GM19463 (cell line): ENCODE results near the gene TCEANC.

Experiments used
- ATAC-seq: cut with Tn5 transposase; IDR thresholded peaks from one replicate; pipeline ENCODE4 v1.9.1; 2021; ENCODE audit warnings: mild to moderate bottlenecking, moderate library complexity; ENCODE audit not compliant: unreplicated experiment

Gene TCEANC

GRCh38 chrX:13691841-13692371 lies 39.0 kb downstream of the TCEANC start:
- no peak for ATAC-seq

DNA sequence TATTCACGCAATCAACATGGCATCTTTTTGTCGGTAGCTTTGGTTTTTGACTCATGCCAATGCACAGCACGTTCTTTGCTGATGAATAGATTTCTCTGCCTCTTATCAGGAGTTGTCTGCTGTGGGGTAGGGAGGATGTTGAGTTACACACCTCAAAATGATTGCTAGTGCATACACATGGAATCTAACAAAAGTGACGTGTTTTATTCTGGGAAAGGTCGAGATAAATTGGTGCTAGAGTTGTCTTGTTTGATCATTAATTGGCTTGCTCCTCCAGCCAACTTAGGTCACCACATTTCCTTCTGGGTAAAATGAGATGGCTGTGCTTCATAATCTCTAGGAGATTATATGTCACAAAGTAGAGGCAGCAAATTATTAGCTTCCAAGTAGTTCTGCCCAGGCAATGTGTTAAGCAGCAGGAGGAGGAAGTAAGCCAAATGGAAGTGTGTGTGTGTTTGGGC lies 39.9 kb downstream of the TCEANC start:
- ATAC-seq: no peak

- ATAC-seq: no peak
Observed at GRCh38 chrX:13693341-13693961, 40.5 kb downstream of the TCEANC start.

- ATAC-seq: no peak
Observed at GRCh38 chrX:13694359-13694758, 41.4 kb downstream of the TCEANC start.

GRCh38 chrX:13694983-13695382 lies 42.0 kb downstream of the TCEANC start:
- no peak for ATAC-seq

DNA sequence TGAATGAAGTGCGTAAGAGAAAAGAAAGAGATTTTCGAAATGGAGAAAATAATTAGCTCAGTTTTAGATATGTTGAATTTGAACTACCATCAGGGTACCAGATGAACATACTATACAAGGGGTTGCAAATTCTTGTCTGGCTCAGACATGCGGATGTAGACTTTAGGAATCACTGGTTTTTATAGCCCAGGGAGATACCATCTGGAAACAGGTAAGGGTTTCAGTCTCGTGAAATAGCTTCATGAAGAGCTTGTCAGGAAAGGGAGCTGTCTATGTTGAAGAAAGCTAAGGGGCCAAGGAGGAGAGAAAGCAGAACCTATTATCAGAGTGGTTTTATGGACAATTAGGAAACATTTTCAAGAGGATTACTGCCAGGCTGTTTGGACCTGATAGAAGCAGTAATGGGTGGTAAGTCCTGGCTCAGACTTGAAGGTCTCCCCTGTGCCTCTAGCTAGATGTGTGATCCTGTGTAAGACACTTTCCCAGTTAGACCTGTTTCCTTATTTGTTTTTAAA lies 42.7 kb downstream of the TCEANC start:
- ATAC-seq: no peak

DNA sequence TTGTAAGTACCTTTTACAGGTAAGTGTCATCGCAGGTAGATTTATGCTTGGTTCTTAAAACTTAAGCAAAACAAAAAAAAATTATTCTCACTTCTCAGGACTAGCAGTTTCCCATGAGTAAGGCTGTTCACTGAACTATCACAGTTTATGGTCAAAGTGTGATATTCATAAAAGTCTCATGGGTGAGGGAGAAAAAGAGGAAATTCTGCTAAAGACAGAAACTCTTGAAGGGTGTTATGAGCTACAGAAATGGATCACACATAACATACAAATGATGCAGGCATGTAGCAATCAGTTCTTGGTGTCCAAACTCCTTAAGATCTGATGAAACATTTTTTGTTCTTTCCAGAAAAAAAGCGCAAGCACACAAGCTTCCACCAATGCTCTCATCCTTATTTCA lies 44.5 kb downstream of the TCEANC start:
- ATAC-seq: peak; percentile 55

- ATAC-seq: no peak
Observed at GRCh38 chrX:13697976-13698375, 45.0 kb downstream of the TCEANC start.

- ATAC-seq: no peak
Observed at GRCh38 chrX:13698432-13698831, 45.5 kb downstream of the TCEANC start.

- no peak for ATAC-seq
Observed at GRCh38 chrX:13699183-13699826, 46.4 kb downstream of the TCEANC start.

DNA sequence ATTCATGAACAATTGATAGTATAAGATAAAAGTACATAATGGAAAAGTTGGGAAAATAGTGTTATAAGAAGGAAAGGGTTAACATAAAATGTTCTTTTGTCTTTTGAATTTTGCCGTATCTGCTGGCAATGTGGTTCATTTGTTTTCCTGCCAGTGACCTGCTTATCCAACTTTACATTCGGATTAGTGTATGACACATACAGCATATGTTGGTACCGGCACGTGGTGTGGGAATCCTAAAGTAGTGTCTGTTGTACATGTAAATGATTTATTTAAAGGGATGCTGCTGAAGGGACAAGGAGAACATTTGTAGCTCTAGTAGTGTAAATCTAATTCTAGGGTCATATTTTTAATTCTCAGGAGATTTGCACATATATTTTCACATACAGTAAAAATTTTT lies 47.4 kb downstream of the TCEANC start:
- ATAC-seq: no peak

- no peak for ATAC-seq
Observed at GRCh38 chrX:13702111-13702789, 49.3 kb downstream of the TCEANC start.

DNA sequence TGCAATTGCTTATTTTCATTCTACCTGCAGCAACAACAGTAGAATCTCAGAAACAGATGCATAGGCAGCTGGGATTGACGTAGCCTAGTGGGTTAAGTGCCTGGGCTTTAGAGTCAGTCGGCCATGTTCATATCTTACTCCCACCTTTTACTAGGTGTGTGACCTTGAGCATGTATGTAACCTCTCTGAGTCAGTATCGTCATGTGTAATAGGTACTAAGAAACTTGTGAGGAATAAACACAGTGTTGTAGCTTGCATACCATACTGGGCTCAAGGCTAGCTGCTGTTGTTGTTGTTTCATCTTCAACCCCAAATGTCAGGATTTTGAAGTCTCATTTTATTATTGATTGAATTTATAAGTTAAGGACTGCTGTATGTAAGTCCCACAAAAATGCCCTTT lies 50.2 kb downstream of the TCEANC start:
- ATAC-seq: no peak

DNA sequence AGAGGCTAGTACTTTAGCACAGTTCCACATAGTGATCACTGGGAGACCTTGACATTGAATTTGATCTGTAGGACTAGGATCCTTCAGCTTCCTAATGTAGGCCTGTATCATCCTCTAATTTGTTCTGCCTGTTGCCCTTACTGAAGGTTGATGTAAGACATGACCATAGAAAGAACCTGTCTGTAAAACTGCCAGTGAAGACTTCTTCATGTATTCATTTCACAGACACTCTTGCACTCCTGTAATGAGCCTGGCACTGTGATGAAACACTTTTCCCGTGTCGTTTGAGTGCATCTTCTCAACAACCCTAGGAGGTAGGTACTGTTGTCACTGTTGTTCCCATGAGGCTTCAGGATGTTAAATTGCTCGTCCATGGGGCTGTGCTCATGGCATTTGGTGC lies 50.6 kb downstream of the TCEANC start:
- no peak for ATAC-seq

- no peak for ATAC-seq
Observed at GRCh38 chrX:13711141-13711540, 58.2 kb downstream of the TCEANC start.
